ENCODE measurements around the gene LZTS3. TPM values are rescaled to one million over a fixed set of nuclear protein-coding genes. Genes with fewer than 3 reads are reported as not detected.

Gene LZTS3
- total and polyA plus RNA-seq, 2 of the 13 experiments (the other 11 are each of a cell fraction or from before 2014, with no cell fraction given), result 10.1 to 31.3 TPM

GRCh38 chr20:3204124-3204794, 30.9 kb upstream of the LZTS3 start, which contains the start of gene DDRGK1 (continued):
- TF ChIP-seq ZBTB40 (IDR thresholded peaks at IDR 0.05) (no peak), ZBTB40 (CRISPR knock-in tag; IDR thresholded peaks at IDR 0.05) (no peak; the same call in 1 of the 2 replicates), ELF3 (CRISPR knock-in tag; IDR thresholded peaks at IDR 0.05) (peak; percentile 43; the same call in 1 of the 2 replicates), KDM2A (CRISPR knock-in tag; IDR thresholded peaks at IDR 0.05; ENCODE audit: borderline replicate concordance, low read depth) (peak; percentile 95), MXD3 (CRISPR knock-in tag; IDR thresholded peaks at IDR 0.05) (peak; percentile 75; the same call in 1 of the 2 replicates), ZNF576 (CRISPR knock-in tag; IDR thresholded peaks at IDR 0.05) (peak; percentile 90), ZFY (CRISPR knock-in tag; IDR thresholded peaks at IDR 0.05) (peak; percentile 98), YEATS4 (CRISPR knock-in tag; IDR thresholded peaks at IDR 0.05; ENCODE audit: borderline replicate concordance) (peak; percentile 93), ATF7-NPFF (CRISPR knock-in tag; IDR thresholded peaks at IDR 0.05; ENCODE audit: low read depth) (peak; percentile 73; the same call in 1 of the 2 replicates), SRSF1 (optimal IDR thresholded peaks at IDR 0.05; ENCODE audit: low read depth, low read length) (peak; percentile 86), TCF12 (IDR thresholded peaks at IDR 0.05) (no peak), TCF12 (CRISPR knock-in tag; IDR thresholded peaks at IDR 0.05) (no peak; the same call in none of the 2 replicates), HNF4A (CRISPR knock-in tag; IDR thresholded peaks at IDR 0.05) (peak; percentile 22; the same call in 1 of the 2 replicates), ZNF678 (CRISPR knock-in tag; IDR thresholded peaks at IDR 0.05) (peak; percentile 97; the same call in 1 of the 2 replicates)
